ENCODE results near the gene SMARCA4.

GRCh38 chr19:10961073-10961860 is 437 bp downstream of the SMARCA4 start:
- TF ChIP-seq, protein P1, sequence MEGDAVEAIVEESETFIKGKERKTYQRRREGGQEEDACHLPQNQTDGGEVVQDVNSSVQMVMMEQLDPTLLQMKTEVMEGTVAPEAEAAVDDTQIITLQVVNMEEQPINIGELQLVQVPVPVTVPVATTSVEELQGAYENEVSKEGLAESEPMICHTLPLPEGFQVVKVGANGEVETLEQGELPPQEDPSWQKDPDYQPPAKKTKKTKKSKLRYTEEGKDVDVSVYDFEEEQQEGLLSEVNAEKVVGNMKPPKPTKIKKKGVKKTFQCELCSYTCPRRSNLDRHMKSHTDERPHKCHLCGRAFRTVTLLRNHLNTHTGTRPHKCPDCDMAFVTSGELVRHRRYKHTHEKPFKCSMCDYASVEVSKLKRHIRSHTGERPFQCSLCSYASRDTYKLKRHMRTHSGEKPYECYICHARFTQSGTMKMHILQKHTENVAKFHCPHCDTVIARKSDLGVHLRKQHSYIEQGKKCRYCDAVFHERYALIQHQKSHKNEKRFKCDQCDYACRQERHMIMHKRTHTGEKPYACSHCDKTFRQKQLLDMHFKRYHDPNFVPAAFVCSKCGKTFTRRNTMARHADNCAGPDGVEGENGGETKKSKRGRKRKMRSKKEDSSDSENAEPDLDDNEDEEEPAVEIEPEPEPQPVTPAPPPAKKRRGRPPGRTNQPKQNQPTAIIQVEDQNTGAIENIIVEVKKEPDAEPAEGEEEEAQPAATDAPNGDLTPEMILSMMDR (conservative IDR thresholded peaks at IDR 0.05; ENCODE audit: low read length): no peak
- no peak for TF ChIP-seq EZH2phosphoT487 (IDR thresholded peaks at IDR 0.05; ENCODE audit: borderline replicate concordance, low read depth, low read length)
